ENCODE data around the gene SMC4. TPM values are rescaled to one million over a fixed set of nuclear protein-coding genes. Genes with fewer than 3 reads are reported as not detected.
A peak's percentile ranks its signal among the peaks of the same experiment; 100 is the strongest.

SMC4 gene
- total and polyA plus RNA-seq, 11 donors: 14.0 to 27.3 (median 18.4) TPM

- Histone ChIP-seq H3K4me3 (no peak overlapping the region), H3K27ac (no peak overlapping the region), H3K27me3 (no peaks in the 10 kb centered on the region), H3K36me3 (peaks cover 0 to 73% (median 62%) of the 10 kb centered on the region in 9 donors), H3K4me1 (peaks cover 0 to 12% (median 0%) of the 10 kb centered on the region in 12 donors), H3K9me3 (no peaks in the 10 kb centered on the region)
- TF ChIP-seq POLR2A (IDR thresholded peaks at IDR 0.05) (no peak), CTCF (IDR thresholded peaks at IDR 0.05) (peak; percentile 79 to 95 (median 90))
- WGBS, 4 donors: 36 to 46% (median 42%) methylated on average over 3 of the region's 3 CpGs
- DNase-seq (peak in 4 of 5 donors; percentile 41 to 61 (median 47)), ATAC-seq (peak in 3 of 4 donors; percentile 62 to 65 (median 62))
- intact Hi-C loops (cut with DNase I): loop anchor here (1.0 to 10.0 kb wide), 5 partner anchors 249 to 381 kb away; no protein-coding TSS in a partner anchor
Measured at GRCh38 chr3:160413613-160414248, 14.3 kb downstream of the SMC4 start.

- no peak for TF ChIP-seq POLR2A (IDR thresholded peaks at IDR 0.05)
- no peak for TF ChIP-seq CTCF (IDR thresholded peaks at IDR 0.05)
- WGBS, 4 donors: 66 to 95% (median 86%) methylated on average over 3 of the region's 3 CpGs
- H3K27me3 ChIP-seq: no peaks in the 10 kb centered on the region
- ATAC-seq (no peak), DNase-seq (no peak)
- intact Hi-C loops (cut with DNase I): loop anchor here in 4 of 10 donors (5.0 to 10.0 kb wide), 3 partner anchors 253 to 380 kb away; no protein-coding TSS in a partner anchor
- peaks cover 0 to 12% (median 0%) of the 10 kb centered on the region in 12 donors for H3K4me1 ChIP-seq
- H3K4me3 ChIP-seq: no peak overlapping the region
- no peak overlapping the region for H3K27ac ChIP-seq
- peaks cover 0 to 97% (median 93%) of the 10 kb centered on the region in 9 donors for H3K36me3 ChIP-seq
- H3K9me3 ChIP-seq: no peaks in the 10 kb centered on the region
Measured at GRCh38 chr3:160417311-160417710, 17.9 kb downstream of the SMC4 start.

GRCh38 chr3:160427832-160428424 is 28.5 kb downstream of the SMC4 start:
- peaks cover 0 to 100% (median 94%) of the 10 kb centered on the region in 9 donors for H3K36me3 ChIP-seq
- intact Hi-C loops (cut with DNase I): no loop called here
- no peak for ATAC-seq

More at GRCh38 chr3:160427832-160428424, 28.5 kb downstream of the SMC4 start:
- H3K27ac ChIP-seq: no peak overlapping the region
- no peak for TF ChIP-seq CTCF (IDR thresholded peaks at IDR 0.05)
- no peak for TF ChIP-seq POLR2A (IDR thresholded peaks at IDR 0.05)
- no peaks in the 10 kb centered on the region for H3K4me1 ChIP-seq
- no peak for DNase-seq
- H3K4me3 ChIP-seq: no peak overlapping the region
- no peaks in the 10 kb centered on the region for H3K27me3 ChIP-seq
- no peaks in the 10 kb centered on the region for H3K9me3 ChIP-seq
- 93 to 96% (median 95%) methylated on average over 11 of the region's 11 CpGs for WGBS, 4 donors

All from heart left ventricle (tissue), 16 donors.